Astrocyte of the hippocampus (primary cell): ENCODE measurements around the gene PTGER3.

Experiments used
- DNase-seq: peaks from one replicate; pipeline ENCODE4 v3.0.0; 2011; ENCODE audit warnings: low read depth, low spot score

PTGER3 gene

DNA sequence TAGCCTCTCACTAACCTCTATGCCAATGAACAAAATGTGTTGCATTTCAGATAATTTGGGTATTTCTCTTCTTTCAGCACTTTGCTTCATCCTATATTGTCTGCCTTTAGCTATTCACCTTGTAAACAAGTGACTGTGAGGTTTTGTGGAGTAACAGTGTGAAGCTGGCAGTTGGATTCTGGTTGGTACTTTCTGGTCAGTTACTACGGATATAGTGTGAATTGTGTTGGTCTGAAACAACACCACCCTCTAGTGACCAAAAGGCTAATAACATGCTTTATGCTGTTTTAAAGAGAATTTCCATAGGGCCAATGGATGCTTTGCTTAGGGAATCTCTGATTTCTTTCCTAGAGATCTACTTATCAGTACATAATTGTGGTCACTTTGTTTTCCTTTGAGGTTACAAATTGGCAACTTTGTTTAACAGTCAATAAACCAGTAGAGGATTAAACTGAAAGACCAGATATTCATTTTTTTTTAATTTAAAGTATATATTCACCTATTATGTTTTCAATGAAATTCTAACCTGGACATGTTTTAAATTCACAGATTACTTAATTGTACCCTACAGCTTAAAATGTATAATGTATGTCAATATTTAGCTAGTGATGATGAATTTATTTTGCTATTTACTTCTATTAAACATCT, 2.5 kb upstream of the PTGER3 start:
- peak; percentile 85 for DNase-seq

DNA sequence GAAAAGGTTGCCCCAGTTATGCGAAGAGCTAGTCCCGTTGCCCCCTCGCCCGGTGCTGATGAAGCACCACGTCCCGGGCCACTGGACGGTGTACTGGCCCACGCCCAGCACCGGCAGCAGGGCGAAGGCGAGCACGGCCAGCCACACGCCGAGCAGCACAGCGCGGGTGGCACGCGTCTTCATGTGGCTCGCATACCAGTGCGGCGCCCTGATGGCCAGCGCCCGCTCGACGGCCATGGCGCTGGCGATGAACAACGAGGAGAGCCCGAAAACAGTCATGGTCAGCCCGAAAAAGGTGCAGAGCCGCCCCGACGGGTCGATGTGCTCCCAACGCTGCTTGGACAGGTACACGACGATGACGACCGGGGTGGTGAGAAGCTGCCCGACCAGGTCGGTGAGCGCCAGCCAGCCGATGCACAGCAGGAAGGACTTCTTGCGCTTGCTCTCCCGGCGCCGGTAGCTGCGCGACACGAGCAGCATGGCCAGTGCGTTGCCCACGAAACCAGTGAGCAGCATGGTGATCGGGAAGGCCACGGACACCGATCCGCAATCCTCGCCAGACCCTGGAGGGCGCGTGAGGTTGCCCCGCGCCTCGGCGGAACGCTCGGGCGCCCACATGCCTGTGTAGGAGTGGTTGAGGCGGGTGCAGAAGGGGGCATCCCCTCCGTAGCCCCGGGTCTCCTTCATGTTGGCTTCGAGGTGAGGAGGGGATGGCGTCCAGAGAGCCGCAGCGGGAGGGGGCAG, 553 bp downstream of the PTGER3 start:
- DNase-seq = peak; percentile 36

DNA sequence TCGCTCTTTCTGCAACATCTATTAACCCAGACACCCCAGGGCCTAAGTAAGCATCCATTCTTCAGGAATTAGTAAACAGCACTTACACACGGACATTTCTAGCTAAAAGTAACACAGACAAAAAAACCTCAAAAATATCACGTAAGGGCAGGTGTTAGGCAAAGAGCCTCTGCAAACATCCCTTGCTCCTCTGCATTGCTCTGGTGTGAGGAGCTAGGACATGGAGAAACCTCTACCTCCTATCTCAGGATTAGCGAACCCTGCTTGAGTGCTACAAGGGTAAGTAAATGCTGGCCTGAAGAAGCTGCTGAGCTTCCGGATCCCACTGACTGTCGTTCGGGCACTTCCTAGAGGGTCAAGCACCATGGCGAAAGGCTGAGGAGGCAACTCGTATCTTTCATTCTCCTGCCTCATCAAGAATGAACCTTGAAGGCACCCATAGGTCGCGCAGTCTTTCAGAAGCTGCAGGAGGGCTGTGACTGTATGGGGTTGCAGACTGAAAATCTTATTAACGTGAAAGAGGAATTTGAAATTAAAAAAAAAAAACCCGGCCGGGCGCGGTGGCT, 2.1 kb downstream of the PTGER3 start:
- DNase-seq = no peak

DNA sequence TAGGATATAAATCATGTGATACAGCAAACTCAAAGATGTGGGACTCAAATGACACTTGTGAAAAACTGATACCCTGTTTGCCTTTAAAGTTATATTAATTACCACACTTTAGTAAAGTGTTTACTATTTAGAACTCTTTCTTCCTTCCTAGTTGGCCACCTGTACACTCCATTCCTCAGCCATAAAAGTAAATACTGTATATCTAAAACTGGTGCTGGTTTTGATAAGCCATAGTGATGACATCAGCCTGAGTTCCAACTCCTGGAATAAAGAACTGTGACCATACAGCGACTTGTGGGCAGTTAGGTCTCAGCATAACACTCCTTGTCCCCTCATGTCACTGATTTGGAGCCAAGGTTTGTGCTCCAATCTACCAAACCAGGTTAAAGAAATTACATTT, 2.8 kb downstream of the PTGER3 start:
- no peak for DNase-seq

DNA sequence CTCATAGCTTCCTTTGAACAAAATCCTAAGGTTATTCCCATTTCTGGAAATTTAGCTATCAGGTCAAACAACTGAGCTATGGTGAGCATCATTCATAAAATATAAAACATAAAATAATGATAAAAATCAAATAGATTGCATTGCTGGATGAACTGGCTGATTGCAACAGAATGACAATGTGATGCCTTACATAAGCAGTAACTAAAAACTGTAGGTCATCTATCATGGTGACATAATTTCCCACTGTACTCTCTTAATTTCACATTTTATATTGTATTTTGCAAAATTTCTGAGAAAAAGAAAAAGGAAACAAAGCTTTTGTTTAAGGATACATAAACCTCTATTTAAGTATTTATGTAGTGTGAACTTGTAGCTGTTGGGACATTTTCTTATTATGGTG, 4.6 kb downstream of the PTGER3 start:
- no peak for DNase-seq

DNA sequence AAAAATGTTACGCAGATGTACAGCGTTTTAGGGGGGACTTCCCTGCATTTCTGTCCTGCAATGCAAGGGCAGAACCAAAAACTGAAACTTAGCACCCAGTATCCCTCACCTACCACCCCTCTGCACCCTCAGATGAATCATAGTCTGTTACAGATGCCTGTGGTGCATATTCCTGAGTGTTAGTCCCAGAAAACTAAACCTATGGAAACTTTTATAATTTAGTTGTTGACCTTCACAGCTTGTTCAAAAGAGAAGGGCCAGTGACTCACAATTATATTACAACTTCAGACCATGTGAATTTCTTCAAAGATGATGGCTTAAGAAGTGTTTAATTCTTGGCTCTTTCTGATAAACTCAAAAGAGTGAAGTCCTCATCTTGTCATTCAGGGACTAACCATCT, 5.8 kb downstream of the PTGER3 start:
- no peak for DNase-seq

DNA sequence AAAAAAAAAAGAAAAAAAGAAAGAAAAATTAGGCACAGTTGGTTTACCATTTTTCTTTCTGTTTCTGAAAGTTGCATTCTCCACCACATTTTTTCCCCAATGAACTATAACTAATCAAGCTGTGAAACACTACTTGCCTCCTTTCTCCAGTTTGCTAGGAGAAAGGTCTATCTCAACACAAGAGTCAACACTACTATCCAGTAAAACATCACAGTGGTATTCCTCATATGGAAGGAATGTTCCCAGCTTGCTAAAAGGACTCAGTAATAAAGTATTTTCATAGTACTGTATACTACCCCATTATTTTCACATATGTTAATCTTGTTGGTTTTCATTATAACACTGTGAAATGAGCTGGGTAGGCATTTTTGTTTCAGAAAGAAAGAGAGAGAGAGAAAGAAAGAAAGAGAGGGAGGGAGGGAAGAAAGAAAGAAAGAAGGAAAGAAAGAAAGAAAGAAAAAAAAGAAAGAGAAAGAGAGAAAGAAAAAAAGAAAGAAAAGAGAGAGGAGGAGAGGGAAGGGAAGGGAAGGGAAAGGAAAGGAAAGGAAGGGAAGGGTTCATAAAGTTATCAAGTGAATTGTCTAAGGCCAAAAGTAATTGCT, 7.9 kb downstream of the PTGER3 start:
- DNase-seq = no peak

DNA sequence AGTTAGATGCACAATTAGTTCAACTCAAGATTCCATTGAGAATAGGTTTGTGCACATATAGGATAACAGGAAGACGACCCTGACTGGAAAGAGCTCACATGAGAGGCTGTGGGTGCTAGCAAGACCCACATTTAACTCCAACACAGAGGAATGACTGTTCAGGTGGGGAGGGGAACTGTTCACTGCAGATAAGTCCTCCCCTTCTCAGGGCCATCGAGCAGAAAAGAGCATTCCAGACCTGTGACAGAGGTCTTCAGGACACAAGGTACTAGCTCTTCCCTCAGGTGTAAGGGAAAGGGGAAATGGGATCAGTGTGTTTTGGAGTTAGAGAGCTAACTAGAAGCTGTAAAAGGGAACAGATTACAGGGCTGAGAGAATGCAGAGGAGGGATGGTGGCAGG, 8.7 kb downstream of the PTGER3 start:
- DNase-seq = no peak

DNA sequence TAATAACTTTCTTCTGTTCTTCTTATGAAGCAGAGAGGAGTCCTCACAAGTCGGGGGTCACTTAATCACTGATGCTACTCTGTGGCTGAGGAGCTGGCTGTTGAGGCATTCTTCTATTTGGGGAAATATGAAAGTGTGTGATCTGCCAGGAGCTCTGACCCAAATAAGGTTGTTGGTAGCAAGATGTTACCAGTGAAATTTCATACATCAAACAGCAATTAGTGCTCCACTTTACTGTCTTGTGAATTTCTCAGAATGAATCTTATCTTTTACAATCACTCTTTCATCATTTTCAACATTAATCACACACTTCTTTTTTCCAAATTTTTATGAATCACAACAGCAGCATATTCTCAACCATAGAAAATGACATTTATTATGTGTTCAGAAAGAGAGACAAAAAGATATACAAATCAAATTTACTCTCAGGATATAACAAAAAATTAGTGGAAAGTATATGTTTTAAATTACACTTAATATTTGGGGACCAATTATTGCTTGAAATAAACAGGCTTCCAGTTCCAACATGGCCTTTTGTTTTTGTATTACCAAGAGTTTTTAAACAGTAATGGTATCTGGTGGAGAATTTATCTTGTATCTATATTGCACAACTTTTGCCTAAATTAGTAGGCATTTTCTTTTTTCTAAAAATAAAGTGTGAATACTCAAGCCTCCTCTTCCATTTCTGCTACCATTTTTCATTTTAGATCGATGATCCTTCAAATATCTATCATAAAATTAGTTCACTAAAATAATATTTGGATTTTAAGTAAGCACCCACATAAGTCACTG, 9.6 kb downstream of the PTGER3 start:
- no peak for DNase-seq

DNA sequence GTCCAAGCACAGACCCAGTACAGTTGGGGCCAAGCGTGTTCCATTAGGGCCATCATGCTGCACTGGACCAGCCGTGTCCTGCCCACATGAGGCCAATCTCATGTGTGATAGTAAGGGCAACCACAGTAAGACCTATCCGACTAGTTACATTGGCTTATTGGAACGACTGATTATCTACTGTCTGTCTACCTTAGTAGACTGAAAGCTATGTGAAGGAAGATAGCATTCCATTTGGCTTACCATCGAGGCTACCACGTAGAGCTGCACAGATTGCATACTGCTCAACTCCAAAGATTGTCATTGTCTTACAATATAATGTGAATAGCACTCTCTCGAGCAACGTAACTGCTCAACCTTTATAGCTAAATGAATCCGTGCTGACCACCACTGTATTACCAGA, 10.6 kb downstream of the PTGER3 start:
- DNase-seq = no peak

DNA sequence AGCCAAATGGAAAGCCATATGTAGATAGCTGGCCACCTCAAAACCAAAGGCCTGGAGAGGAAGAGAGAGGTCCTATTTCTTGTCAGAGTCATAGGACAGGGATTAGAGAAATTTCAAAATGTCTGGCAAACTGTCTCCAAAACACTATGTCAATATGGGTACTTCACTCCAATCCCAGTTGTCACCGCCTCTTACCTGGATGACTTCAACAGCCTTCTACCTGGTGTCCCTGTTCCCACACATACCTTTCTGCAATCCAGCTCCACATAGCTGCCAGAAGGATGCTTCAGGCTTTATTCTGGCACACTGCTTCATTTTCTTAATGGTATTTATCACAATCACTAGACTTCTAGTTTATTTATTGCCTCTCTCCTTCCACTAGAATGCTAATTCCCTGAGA, 14.5 kb downstream of the PTGER3 start:
- DNase-seq = no peak

DNA sequence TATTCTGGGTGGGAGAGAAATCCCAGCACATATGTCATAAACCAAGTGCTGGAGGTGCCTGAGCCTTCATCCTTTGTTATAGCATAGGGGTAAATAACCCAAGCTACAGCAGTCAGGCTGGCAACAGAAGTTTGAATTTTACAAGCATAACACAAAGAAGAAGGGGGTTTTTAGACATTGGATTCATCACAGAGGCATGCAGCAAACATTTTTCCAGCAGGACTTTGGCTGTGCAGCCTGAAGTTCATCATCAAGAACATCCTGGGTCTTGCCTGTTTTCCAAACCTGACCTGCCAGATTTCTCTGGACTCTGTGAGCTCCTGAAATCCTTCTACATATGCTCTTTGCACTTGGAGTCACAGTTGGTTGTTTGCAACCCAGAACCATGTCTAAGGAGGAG, 16.2 kb downstream of the PTGER3 start:
- peak; percentile 33 for DNase-seq

DNA sequence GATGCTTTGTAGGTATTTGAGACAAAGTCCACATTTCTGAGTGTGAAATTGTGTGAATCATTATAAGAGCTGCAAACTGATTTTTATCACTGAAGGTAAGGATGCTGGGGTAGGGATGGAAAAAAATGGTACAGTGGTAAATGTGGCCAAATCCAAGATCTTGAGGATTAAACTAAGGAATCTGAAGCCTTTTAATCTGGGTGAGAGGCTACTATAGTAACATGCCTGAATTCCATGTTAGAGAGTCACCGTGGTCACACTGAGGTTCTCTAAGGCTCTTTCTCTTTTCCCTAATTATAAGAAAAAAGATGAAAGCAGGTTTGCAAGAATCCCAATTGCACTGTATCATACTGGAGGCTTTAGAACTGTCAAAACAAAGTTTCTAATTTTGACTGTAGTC, 17.6 kb downstream of the PTGER3 start:
- peak; percentile 32 for DNase-seq

DNA sequence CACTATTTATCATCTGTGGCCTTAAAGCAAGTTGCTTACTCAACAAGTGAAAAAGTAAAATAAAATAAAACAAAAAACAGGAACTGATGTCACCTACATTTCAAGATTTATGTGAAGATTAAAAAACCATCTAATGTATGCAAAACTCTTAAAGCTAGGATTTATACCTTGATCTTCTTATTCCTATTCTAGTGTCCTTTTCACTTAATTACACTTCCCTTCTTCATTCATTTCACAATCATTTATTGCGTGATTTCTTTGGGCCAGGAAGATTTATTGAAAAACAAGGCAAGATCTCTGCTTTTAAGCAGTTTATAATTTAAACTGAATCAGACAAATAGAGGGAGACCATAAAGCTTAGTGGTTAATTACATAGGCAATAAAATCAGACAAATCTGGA, 18.6 kb downstream of the PTGER3 start:
- no peak for DNase-seq

DNA sequence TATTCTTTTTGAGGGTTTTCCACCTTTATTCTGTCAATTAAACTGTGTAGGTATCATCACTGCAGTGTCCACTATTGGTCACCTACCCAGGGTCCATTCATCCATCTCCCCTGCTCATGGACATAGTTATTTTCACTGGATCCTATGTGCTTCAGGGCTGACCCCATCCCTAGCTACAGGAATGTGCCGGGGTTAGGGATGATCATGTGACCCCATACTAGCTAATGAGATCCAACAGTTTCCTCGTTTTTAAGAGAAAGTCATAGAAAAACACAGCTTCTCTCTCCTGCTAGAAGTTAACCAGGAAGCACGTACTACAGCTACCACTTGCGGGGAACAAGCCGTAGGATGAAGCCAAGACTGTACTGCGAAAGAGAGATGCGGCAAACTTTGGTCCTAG, 19.6 kb downstream of the PTGER3 start:
- DNase-seq = no peak

DNA sequence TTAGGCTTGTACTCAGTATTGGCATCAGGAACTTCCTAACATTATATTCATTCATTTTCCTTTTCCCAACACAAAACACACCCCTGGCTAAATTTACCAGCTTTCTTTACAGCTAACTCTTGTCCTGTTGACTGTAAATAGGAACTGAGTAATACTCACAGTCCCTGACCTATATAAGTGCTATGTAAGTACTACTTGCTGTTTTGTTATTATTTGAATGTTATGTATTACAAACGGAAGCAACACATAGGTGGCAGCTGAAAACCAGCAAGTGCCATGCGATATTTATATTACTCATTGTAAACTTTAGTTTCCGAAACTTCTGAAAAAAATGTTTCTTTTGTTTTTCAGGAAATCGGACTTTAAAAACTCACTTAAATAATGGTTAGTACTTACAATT, 21.5 kb downstream of the PTGER3 start:
- no peak for DNase-seq

DNA sequence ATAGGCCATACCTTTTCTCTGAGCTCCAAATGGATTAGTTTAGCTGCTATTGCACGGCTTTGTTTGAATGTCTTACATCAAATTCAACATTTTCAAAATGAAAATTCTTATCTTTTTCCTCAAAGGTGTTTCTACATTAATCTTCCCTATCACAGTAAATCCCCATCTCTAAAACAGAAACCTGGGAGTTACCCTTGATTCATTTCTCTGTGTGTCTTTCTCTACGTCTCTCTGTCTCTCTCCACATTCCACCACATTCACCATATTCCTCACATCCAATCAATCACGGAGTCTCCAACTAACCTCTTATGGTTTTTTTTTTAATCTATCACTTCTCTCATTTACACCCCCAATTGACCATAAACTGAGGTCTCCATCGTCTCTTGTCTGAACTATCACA, 24.1 kb downstream of the PTGER3 start:
- DNase-seq = no peak

DNA sequence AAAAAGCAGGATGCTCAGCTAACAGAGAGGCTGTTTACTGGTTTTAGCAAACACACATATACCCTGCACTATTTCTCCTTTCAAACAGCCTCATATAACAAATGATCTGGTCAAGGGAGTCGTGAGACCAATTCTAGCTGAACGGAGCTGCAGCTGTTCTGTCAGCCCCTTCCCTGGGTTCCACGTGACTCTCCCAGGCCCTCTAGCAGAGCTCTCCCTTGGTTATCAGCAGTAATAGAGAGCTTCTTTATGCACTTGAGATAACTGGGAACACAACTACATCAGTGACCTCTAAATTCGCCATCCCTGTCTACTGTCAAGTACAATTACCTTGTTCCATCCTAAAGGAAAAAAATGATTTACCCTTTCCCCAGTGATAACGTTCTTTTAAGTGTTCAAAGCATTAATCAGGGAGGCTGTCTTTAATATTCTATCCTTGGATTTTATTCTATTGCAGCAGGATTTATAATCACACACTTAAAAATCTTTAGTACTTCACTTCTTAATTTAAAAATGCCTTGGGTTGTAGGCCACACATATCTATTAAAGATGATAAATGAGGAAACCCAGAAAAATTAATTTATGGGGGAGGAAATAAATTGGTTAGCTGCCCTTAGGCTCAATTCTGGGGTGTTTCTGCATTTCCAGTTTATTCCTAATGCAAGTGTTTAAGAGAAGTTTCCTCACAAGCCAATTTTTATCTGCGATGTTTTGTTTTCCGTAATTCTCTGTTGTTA, 28.2 kb downstream of the PTGER3 start:
- DNase-seq = no peak

DNA sequence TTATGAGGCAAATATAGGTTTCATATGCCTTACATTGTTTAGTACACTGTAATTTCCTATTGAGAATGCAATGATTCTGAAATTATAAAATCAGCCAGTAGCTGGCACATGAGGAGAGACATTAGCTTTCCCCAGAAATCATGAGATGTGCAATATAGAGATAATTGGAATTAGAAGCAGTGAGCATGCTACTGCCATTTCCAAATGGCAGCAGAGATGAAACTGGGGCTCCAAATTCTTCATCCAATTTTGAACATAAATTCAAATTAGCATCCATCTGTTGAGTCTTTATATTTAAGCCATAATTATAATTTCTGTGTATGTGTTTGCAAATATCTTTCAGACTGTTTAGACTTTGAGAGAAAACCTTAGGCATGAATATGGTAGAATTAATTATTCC, 28.8 kb downstream of the PTGER3 start:
- DNase-seq = no peak

DNA sequence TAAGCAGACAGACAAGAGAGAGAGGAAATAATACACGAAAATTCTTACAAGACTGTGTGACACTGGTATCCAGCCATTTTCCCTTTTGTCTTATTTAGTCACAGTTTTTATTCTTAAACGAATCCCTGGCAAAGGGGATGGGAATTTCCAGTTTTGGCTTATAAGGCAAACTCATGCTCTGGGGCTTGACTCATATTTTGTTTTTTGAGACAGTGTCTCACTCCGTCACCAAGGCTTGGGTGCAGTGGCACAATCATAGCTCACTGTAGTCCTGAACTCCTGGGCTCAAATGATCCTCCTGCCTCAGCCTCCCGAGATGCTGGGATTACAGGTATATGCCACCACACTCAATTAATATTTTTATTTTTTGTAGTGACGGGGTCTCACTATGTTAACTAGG, 31.9 kb downstream of the PTGER3 start:
- DNase-seq = no peak

DNA sequence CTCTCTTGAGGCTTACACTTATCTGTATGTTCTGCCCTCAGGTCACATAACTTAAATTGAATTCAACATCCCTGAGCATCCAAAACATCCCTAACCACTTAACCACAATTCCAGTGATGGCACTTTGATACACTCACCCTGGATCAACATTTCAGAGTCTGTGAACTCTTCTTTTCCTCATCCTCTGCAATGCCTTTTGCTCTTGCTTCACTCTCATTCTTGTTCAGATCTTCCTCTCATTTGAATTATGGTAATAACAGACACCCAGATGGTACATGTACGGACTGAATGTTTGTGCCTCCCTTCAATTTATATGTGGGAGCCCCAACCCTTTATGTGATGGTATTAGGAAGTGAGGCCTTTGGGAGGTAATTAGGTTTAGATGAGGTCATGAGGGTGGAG, 33.4 kb downstream of the PTGER3 start:
- DNase-seq = peak; percentile 39
